ENCODE results near the gene PKIB.

Gene PKIB

DNA sequence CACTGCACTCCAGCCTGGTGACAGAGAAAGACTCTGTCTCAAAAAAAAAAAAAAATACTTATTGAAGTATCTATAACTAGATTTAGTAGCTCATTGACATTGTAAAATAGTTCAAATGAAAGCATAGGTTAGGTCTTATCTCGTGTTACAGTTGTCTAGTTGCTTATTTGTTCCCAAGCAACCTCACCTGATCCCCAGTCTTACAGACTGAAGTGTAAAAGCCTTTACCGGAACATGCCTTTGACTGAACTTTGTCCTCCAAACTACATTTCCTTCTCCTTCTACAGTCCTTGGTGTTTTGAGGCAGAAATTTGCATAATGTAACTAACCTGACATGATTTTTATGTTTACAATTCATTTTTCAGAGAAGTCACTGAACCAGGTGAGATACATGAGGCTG, 61.0 kb downstream of the PKIB start:
- TF ChIP-seq, protein P1, sequence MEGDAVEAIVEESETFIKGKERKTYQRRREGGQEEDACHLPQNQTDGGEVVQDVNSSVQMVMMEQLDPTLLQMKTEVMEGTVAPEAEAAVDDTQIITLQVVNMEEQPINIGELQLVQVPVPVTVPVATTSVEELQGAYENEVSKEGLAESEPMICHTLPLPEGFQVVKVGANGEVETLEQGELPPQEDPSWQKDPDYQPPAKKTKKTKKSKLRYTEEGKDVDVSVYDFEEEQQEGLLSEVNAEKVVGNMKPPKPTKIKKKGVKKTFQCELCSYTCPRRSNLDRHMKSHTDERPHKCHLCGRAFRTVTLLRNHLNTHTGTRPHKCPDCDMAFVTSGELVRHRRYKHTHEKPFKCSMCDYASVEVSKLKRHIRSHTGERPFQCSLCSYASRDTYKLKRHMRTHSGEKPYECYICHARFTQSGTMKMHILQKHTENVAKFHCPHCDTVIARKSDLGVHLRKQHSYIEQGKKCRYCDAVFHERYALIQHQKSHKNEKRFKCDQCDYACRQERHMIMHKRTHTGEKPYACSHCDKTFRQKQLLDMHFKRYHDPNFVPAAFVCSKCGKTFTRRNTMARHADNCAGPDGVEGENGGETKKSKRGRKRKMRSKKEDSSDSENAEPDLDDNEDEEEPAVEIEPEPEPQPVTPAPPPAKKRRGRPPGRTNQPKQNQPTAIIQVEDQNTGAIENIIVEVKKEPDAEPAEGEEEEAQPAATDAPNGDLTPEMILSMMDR (IDR thresholded peaks at IDR 0.05; ENCODE audit: control insufficient read depth, extremely low read depth, insufficient read depth), result no peak
- DNase-seq (ENCODE audit: low read depth), result no peak
- no peak overlapping the region for H3K4me3 ChIP-seq (ENCODE audit: low read depth, low read length)

GRCh38 chr6:122673343-122673961, 63.2 kb downstream of the PKIB start:
- TF ChIP-seq, protein P1 (IDR thresholded peaks at IDR 0.05; ENCODE audit: control insufficient read depth, extremely low read depth, insufficient read depth), result no peak
- no peak for DNase-seq (ENCODE audit: low read depth)
- no peak overlapping the region for H3K4me3 ChIP-seq (ENCODE audit: low read depth, low read length)

GRCh38 chr6:122676146-122676545, 65.9 kb downstream of the PKIB start:
- DNase-seq (ENCODE audit: low read depth), result peak; percentile 22
- no peak overlapping the region for H3K4me3 ChIP-seq (ENCODE audit: low read depth, low read length)
- TF ChIP-seq, protein P1 (IDR thresholded peaks at IDR 0.05; ENCODE audit: control insufficient read depth, extremely low read depth, insufficient read depth), result no peak

DNA sequence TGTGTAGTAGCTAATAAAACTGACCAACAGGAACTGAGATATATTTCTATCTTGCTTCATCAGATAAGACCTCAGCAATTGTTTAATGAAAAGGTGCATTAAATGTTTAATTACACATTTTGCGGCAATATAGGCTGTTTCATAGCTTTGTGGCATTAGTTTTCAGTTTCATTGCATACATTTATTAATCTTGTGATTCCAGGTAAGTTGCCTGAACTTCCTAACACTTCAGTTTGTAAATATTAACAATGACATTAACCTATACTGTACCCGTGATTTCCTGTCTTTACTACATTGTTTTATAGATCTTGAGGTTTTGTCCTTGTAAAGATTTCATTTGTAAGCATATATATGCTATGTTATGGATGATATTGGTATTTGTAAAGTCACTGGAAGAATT, 66.5 kb downstream of the PKIB start:
- DNase-seq (ENCODE audit: low read depth), result peak; percentile 66
- no peak overlapping the region for H3K4me3 ChIP-seq (ENCODE audit: low read depth, low read length)
- TF ChIP-seq, protein P1 (IDR thresholded peaks at IDR 0.05; ENCODE audit: control insufficient read depth, extremely low read depth, insufficient read depth), result no peak

- H3K4me3 ChIP-seq (ENCODE audit: low read depth, low read length), result no peak overlapping the region
- TF ChIP-seq, protein P1 (IDR thresholded peaks at IDR 0.05; ENCODE audit: control insufficient read depth, extremely low read depth, insufficient read depth), result no peak
- DNase-seq (ENCODE audit: low read depth), result no peak
Observed at GRCh38 chr6:122677406-122677805, 67.2 kb downstream of the PKIB start.

- DNase-seq (ENCODE audit: low read depth), result no peak
- H3K4me3 ChIP-seq (ENCODE audit: low read depth, low read length), result no peak overlapping the region
- TF ChIP-seq, protein P1 (IDR thresholded peaks at IDR 0.05; ENCODE audit: control insufficient read depth, extremely low read depth, insufficient read depth), result no peak
Observed at GRCh38 chr6:122678841-122679240, 68.6 kb downstream of the PKIB start.

GRCh38 chr6:122681705-122682104, 71.5 kb downstream of the PKIB start:
- DNase-seq (ENCODE audit: low read depth), result no peak
- no peak overlapping the region for H3K4me3 ChIP-seq (ENCODE audit: low read depth, low read length)
- TF ChIP-seq, protein P1 (IDR thresholded peaks at IDR 0.05; ENCODE audit: control insufficient read depth, extremely low read depth, insufficient read depth), result peak; percentile 17; the same call in 1 of the 2 replicates

Measured in LNCaP clone FGC (cell line).